Spleen (tissue), 7 donors: ENCODE measurements around the gene XYLT1.

Source experiments
- POLR2A ChIP-seq, 3 donors: fragments of 450-650 bp; IDR thresholded peaks; one replicate each; pipeline ENCODE4 v1.5.1; 2017; ENCODE audit warnings: antibody characterized with exemption in 3 of 3, mild to moderate bottlenecking in 1 of 3
- TF ChIP-seq, protein P1 (sequence below), 11 experiments: fragments of 200-600 bp in 7 of 11; fragments of 450-650 bp in 4 of 11; sonication (generic) in 4 of 11; IDR thresholded peaks in 8 of 11; conservative IDR thresholded peaks in 3 of 11; 1 replicate in 7 of 11; 2 replicates in 4 of 11; pipeline versions ENCODE4 v1.4.0 to v1.8.0; 2016 to 2021; ENCODE audit warnings: antibody characterized with exemption in 11 of 11, inconsistent platforms in 4 of 11, mild to moderate bottlenecking in 1 of 11
- donor health status: DM: no; HTN: no; CAD: no; lungs with moderate emphysema.
- donor health status: DM: no; HTN: no; CAD: no.
- donor health status: DM: no; HTN: no; CAD: no.

GRCh38 chr16:17311333-17312093 is 159.2 kb downstream of the XYLT1 start:
- no peak for TF ChIP-seq POLR2A (IDR thresholded peaks at IDR 0.05)
- TF ChIP-seq, protein P1, sequence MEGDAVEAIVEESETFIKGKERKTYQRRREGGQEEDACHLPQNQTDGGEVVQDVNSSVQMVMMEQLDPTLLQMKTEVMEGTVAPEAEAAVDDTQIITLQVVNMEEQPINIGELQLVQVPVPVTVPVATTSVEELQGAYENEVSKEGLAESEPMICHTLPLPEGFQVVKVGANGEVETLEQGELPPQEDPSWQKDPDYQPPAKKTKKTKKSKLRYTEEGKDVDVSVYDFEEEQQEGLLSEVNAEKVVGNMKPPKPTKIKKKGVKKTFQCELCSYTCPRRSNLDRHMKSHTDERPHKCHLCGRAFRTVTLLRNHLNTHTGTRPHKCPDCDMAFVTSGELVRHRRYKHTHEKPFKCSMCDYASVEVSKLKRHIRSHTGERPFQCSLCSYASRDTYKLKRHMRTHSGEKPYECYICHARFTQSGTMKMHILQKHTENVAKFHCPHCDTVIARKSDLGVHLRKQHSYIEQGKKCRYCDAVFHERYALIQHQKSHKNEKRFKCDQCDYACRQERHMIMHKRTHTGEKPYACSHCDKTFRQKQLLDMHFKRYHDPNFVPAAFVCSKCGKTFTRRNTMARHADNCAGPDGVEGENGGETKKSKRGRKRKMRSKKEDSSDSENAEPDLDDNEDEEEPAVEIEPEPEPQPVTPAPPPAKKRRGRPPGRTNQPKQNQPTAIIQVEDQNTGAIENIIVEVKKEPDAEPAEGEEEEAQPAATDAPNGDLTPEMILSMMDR (IDR thresholded peaks at IDR 0.05 in 8 of 11, conservative IDR thresholded peaks at IDR 0.05 in 3 of 11) = no peak
